GM21515 (cell line): ENCODE data around the gene ZNF853.
"Not testable (repeated sequence)": the region's sequence is repeated elsewhere in the genome, so short reads cannot be mapped to it uniquely, and the experiment has no call there.

Source experiments
- ATAC-seq: cut with Tn5 transposase; IDR thresholded peaks from one replicate; pipeline ENCODE4 v1.9.1; 2021; ENCODE audit not compliant: unreplicated experiment

ZNF853 gene

DNA sequence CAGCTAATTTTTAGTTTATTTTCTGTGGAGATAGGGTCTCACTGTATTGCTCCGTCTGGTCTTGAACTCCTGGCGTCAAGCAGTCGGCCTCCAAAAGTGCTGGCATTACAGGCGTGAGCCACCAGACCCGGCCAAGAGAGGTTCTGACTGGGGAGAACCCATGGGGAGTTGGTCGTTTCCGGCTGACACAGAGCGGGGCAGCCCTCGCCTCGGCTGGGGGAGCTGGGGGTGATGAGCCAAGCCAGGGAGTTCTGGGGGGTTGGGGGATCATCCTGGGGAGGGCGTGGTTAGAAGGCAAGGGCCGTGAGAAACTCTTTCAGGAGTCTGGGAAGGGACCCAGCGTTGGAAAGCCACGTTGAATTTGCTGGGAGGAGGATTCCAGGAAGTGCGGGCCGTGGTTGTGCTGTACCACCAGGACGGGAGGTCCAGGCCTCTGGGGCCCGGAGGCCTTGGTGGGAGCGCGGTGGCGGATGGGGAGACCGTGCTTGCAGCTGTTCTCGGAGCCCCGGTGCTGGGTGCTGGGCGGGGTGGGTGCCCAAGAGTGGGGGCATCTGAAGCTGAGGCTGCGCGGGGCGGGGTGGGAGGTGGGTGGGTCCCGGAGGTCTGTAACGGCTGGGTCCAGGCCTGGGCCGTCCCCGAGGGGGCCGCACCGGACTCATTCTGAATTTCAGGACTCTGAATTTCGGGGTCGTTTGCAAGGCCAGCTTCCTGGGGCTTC, 8.4 kb upstream of the ZNF853 start:
- no peak for ATAC-seq

DNA sequence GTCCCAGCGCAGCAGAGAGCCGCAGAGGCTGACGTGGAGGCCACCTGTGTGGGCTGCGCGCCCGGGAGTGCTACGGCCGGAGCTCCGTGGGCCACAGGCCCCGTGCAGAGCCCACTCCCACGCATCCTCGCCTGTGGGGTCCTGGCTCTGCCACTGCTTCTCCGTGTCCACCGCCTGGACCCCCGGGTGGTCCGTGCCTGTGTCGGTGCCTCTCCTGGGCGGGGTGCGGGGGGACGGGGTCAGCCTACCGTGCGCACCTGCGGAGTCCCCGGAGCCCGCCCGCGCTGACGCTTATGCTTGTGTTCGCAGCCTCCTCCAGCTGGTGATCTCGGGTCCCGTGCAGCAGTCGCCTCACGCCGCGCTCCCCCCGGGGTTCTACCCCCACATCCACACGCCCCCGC, 7.8 kb upstream of the ZNF853 start:
- no peak for ATAC-seq

- ATAC-seq, result no peak
Observed at GRCh38 chr7:6608081-6608480, 7.3 kb upstream of the ZNF853 start.

- ATAC-seq, result no peak
Observed at GRCh38 chr7:6608794-6609193, 6.6 kb upstream of the ZNF853 start.

DNA sequence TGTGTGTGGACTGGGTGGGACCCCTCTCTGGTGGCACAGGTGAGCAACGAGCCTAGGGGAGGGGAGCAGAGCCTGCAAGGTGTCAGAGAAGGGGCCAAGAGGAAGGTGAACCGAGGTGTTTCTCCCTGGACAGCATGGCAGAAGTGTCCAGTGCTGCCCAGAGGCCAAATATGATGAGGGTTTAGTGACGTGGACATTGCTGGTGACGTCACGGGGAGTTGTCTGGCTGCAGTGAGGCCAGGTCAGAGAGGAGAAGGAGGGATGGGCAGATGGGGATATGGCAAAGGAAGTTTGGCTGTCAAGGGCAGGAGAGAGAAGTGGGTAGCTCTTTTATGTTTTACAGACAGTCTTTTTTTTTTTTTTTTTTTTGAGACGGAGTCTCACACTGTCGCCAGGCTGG, 2.6 kb upstream of the ZNF853 start:
- no peak for ATAC-seq

- no peak for ATAC-seq
Observed at GRCh38 chr7:6613706-6614105, 1.7 kb upstream of the ZNF853 start.

GRCh38 chr7:6615723-6616555, 529 bp downstream of the ZNF853 start:
- ATAC-seq, result no peak

DNA sequence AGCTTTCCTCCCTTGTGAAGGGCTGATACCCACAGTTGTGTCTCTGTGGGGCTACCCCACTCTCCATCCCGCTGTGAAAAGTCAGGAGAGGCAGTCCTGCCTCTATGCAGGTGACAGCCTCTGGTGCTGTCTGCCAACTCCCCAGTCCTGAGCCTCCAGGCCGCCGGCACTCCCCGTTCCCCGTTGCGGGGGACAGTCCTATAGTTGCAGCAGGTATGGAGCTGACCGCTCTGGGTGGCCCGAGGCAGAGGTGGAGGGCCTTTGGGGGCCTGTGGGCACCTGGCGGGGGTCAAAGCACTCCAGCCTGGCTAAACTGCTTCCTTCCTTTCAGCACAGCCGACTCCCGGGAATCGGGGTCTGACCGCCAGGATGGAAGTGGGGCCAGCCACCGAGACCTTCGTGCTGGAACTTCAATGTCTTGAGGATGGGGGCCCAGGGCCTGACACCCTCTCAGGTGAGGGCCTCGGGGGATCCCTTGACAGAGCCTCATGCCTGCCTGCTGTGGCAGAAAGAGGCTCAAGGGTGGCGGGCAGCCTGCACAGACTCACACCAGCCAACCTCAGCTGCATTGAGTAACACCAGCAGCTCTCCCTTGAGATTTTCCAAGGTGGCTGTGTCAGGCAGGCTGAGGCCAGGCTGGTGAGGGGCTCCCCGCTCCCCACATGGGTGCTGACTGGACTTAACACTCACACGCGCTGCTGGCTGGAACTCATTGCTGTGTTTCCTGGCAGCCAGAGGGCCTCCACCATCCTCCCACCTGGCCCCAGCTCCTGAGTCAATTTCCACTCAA, 1.6 kb downstream of the ZNF853 start:
- no peak for ATAC-seq

GRCh38 chr7:6618621-6619020, 3.2 kb downstream of the ZNF853 start:
- ATAC-seq, result no peak

DNA sequence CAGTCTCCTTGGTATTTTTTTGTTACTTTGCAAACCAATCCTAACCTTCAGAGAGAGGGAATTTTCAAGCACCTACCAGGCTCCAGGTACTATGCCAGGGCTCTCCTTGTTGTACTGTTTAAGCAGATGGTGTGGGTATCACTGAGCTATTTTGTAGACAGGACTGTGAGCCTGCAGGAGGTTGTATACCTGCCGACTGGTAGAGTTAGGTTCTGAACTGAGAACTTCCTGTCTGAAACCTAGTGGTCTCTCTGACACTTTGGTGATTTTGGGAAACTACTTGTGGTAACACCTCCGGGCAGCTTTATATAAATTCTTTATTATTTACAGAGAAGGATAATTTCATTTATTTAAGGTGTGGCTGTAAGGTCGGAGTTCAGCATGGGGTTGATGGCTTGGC, 4.6 kb downstream of the ZNF853 start:
- no peak for ATAC-seq

GRCh38 chr7:6621195-6622133, 6.1 kb downstream of the ZNF853 start:
- no peak for ATAC-seq

DNA sequence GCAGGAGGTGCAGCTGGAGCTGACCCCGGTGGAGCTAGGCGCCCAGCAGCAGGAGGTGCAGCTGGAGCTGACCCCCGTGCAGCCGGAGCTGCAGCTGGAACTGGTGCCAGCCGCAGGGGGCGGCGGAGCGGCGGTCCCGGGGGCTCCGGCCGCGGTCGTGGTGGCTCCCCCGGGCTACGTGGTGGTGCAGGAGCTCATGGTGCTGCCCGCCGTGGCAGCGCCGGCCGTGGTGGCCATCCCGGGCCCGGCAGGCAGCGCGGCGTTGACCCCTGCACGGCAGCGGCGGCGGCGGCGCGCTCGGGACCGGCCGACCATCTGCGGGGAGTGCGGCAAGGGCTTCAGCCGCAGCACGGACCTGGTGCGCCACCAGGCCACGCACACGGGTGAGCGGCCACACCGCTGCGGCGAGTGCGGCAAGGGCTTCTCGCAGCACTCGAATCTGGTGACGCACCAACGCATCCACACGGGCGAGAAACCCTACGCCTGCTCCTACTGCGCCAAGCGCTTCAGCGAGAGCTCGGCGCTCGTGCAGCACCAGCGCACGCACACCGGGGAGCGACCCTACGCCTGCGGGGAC, 6.8 kb downstream of the ZNF853 start:
- ATAC-seq, result no peak

DNA sequence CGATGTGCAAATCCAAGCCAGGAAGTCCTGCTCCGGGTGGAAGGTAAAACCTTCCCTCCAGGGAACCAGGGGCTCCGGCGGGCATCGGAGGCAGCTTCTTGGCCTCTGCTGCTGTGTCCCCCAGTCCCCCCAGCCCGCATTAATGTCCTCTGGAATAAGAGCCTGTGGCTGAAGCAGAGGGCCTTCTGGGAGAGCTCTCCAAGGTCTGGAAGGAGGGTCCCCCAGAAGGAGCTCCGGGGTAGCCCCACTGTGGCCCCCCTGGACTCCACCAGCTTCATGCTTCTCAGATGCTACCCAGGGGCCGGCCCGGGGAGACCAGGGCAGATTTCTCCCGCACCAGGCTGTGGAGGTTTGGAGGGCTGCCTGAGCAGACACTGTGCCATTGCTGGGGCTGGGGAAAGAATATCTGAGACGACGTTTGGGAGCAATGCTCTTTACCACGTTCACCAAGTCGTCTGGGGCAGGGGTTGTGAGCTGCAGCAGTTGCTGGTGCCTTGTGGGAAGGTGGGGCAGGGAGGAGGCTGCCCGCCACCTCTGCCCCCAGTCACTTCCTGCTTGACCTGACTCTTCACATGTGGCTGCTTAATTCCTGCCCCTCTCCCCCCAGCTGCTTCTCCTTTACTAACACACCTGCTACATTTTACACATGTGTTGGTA, 8.3 kb downstream of the ZNF853 start:
- ATAC-seq, result no peak

- no peak for ATAC-seq
Observed at GRCh38 chr7:6624246-6624611, 8.8 kb downstream of the ZNF853 start.

- no peak for ATAC-seq
Observed at GRCh38 chr7:6628045-6628444, 12.6 kb downstream of the ZNF853 start.

DNA sequence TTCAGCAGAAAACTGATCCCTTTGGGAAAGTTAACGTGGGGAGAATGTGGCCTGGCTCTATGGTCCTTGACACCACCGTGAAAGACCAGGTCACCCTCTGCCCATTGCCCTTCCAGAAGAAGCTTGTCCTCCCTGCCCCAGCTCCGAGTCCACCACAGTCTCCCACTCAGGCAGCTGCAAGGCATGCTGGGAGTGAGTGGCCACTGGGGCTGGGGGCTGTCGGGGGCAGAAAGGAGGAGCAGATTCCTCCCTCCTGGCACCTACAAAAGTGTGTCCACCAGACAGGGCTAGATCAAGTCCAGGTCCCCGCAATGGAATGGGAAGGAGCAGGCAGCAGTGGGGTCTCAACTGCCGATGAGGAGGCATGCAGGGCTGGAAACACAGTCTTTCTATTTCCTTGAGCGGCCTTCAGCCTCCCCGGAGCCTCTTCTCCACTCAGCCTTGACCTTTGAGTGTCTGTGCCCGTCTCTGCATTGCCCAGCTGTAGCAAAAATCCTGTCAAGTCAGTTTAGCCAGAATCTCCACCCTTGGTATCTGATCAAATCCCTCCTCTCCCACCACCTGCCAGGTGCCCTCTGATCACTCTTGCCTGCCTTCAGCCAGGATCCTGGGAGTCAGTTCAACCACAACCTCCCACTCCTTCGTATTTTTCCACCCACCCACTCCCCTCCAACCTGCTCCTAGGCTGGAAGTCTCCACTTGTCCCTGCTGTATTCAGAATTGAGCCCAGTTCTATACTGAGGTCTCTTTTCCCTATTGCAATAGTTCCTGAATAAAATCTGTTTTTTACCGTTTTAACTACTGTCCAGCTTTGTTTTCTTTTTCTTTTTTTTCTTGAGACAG, 14.8 kb downstream of the ZNF853 start:
- ATAC-seq, result no peak

GRCh38 chr7:6631605-6632004, 16.2 kb downstream of the ZNF853 start:
- no peak for ATAC-seq

- ATAC-seq, result no peak
Observed at GRCh38 chr7:6634021-6634420, 18.6 kb downstream of the ZNF853 start.

DNA sequence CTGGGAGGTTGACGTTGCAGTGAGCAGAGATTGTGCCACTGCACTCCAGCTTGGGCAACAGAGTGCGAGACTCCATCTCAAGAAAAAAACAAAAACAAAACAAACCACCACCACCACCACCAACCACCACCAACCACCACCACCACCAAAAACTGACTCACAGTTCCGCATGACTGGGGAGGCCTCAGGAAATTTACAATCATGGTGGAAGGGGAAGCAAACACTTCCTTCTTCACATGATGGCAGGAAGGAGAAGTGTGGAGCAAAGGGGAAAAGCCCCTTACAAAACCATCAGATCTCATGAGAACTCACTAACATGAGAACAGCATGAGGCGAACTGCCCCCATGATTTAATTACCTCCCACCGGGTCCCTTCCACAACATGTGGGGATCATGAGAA, 19.6 kb downstream of the ZNF853 start:
- not testable (repeated sequence) for ATAC-seq
